CD14-positive monocyte (primary cell): Measurements from ENCODE around the gene NXNL1. TPM values are rescaled to one million over a fixed set of nuclear protein-coding genes. Genes with fewer than 3 reads are reported as not detected.

Experiments used
- DNase-seq, 3 donors: peaks; one replicate each; pipeline ENCODE4 v3.0.0-alpha.2; 2011 to 2022
- H2AFZ ChIP-seq: 2 replicates; pipeline ENCODE4 v1.6.0; 2012; ENCODE audit warnings: mild to moderate bottlenecking, low read depth, low read length, inconsistent platforms; ENCODE audit not compliant: insufficient read depth, poor library complexity, severe bottlenecking
- H3K27ac ChIP-seq, 2 donors: 1 replicate in 1 of 2; 2 replicates in 1 of 2; pipeline ENCODE4 v1.5.1; 2012 to 2013; ENCODE audit warnings: low read length in 2 of 2, control low read depth in 1 of 2, inconsistent platforms in 1 of 2, low read depth in 1 of 2, mild to moderate bottlenecking in 1 of 2
- H3K27me3 ChIP-seq, 2 donors: one replicate each; pipeline versions ENCODE4 v1.6.0 to v1.6.1; 2011 to 2013; ENCODE audit warnings: low read length in 2 of 2; ENCODE audit not compliant: control insufficient read depth in 2 of 2, insufficient read depth in 2 of 2
- H3K36me3 ChIP-seq, 2 donors: replicated peaks in 1 of 2; 1 replicate in 1 of 2; 2 replicates in 1 of 2; pipeline versions ENCODE4 v1.5.1 to v1.6.1; 2012 to 2013; ENCODE audit warnings: low read length in 2 of 2, control low read depth in 1 of 2, inconsistent platforms in 1 of 2, mild to moderate bottlenecking in 1 of 2; ENCODE audit not compliant: insufficient read depth in 2 of 2, control insufficient read depth in 1 of 2
- H3K4me1 ChIP-seq, 2 donors: 1 replicate in 1 of 2; 2 replicates in 1 of 2; pipeline versions ENCODE4 v1.5.1 to v1.6.1; 2012 to 2013; ENCODE audit warnings: low read length in 2 of 2, control low read depth in 1 of 2, inconsistent platforms in 1 of 2, mild to moderate bottlenecking in 1 of 2, moderate library complexity in 1 of 2; ENCODE audit not compliant: insufficient read depth in 2 of 2, control insufficient read depth in 1 of 2
- H3K4me2 ChIP-seq: replicated peaks from 2 replicates; pipeline ENCODE3; 2012; ENCODE audit warnings: low read length, moderate library complexity, mild to moderate bottlenecking; ENCODE audit not compliant: poor library complexity, severe bottlenecking; ENCODE audit errors: extremely low read depth
- H3K4me3 ChIP-seq, 3 experiments: fragments of 200-600 bp in 1 of 3; sonication (generic) in 1 of 3; replicated peaks in 1 of 3; 1 replicate in 2 of 3; 2 replicates in 1 of 3; pipeline ENCODE4 v1.5.1; 2011 to 2013; ENCODE audit warnings: low read length in 3 of 3, mild to moderate bottlenecking in 3 of 3, control low read depth in 2 of 3, low read depth in 2 of 3, inconsistent platforms in 1 of 3, moderate library complexity in 1 of 3
- H3K79me2 ChIP-seq: 2 replicates; pipeline ENCODE4 v1.6.0; 2012; ENCODE audit warnings: mild to moderate bottlenecking, control low read depth, inconsistent platforms, low read length, moderate library complexity; ENCODE audit not compliant: insufficient read depth
- H3K9ac ChIP-seq: 2 replicates; pipeline ENCODE4 v1.6.0; 2017; ENCODE audit warnings: low read length, mild to moderate bottlenecking; ENCODE audit not compliant: insufficient read depth, poor library complexity, severe bottlenecking
- H3K9me3 ChIP-seq, 2 donors: replicated peaks in 1 of 2; 1 replicate in 1 of 2; 2 replicates in 1 of 2; pipeline versions ENCODE4 v1.5.1 to v1.6.1; 2012 to 2013; ENCODE audit warnings: low read length in 2 of 2, control low read depth in 1 of 2; ENCODE audit not compliant: control insufficient read depth in 1 of 2, insufficient read depth in 1 of 2
- H4K20me1 ChIP-seq: 2 replicates; pipeline ENCODE4 v1.6.0; 2012; ENCODE audit warnings: mild to moderate bottlenecking, low read length, control low read depth, moderate library complexity; ENCODE audit not compliant: insufficient read depth
- H3K27ac Mint-ChIP-seq, 7 donors: one replicate each; pipeline ENCODE4 v1.8.0; 2020; ENCODE audit warnings: mild to moderate bottlenecking in 7 of 7, mixed read lengths in 7 of 7, moderate library complexity in 6 of 7, inconsistent platforms in 2 of 7
- H3K27me3 Mint-ChIP-seq, 3 donors: one replicate each; pipeline ENCODE4 v1.8.0; 2021 to 2022; ENCODE audit warnings: low read depth in 3 of 3, mild to moderate bottlenecking in 3 of 3, mixed read lengths in 3 of 3, moderate library complexity in 3 of 3, inconsistent platforms in 1 of 3
- H3K36me3 Mint-ChIP-seq, 2 donors: one replicate each; pipeline ENCODE4 v1.8.0; 2020; ENCODE audit warnings: mixed read lengths in 2 of 2, inconsistent platforms in 1 of 2, mild to moderate bottlenecking in 1 of 2
- H3K4me1 Mint-ChIP-seq: one replicate; pipeline ENCODE4 v1.8.0; 2020; ENCODE audit warnings: mild to moderate bottlenecking, mixed read lengths
- H3K4me3 Mint-ChIP-seq, 2 donors: one replicate each; pipeline ENCODE4 v1.8.0; 2020; ENCODE audit warnings: mild to moderate bottlenecking in 2 of 2, mixed read lengths in 2 of 2, moderate library complexity in 1 of 2
- H3K9me3 Mint-ChIP-seq, 7 donors: one replicate each; pipeline ENCODE4 v1.8.0; 2020 to 2022; ENCODE audit warnings: mixed read lengths in 7 of 7, mild to moderate bottlenecking in 6 of 7, moderate library complexity in 6 of 7, inconsistent platforms in 2 of 7
- CTCF ChIP-seq: fragments of 200-600 bp; IDR thresholded peaks from one replicate; pipeline ENCODE4 v1.8.0; 2022; ENCODE audit warnings: antibody characterized with exemption, mild to moderate bottlenecking
- WGBS: methylation state at CpG from one replicate; pipeline ENCODE4 v1.1.5; 2013; ENCODE audit warnings: missing lambda C conversion rate; ENCODE audit not compliant: insufficient coverage; 5-methylcytosine and 5-hydroxymethylcytosine counted together
- intact Hi-C, 2 donors: fragments of 100-400 bp; cut with micrococcal nuclease; formaldehyde crosslinking; loops; one replicate each; pipeline versions ENCODE4 v1.15.0 to v1.15.1; 2023
- polyA plus RNA-seq, 3 donors: library from polyadenylated mRNA; depleted of rRNA in 1 of 3; unstranded in 2 of 3; stranded (reverse) in 1 of 3; fragments of 300-500 nt in 2 of 3; fragments of >200 nt in 1 of 3; fragmentation: Illumina TruSeq in 2 of 3; gene quantifications; 1 replicate in 2 of 3; 2 replicates in 1 of 3; pipeline ENCODE4 v1.2.3, GENCODE V29; 2012 to 2021

NXNL1 gene
- polyA plus RNA-seq, 3 donors: not detected

- Histone ChIP-seq H3K4me2 (peak overlapping the region; percentile 64), H4K20me1 (peaks cover 17% of the 10 kb centered on the region), H3K4me1 (peaks cover 28 to 30% of the 10 kb centered on the region in 2 donors), H3K9ac (no peak overlapping the region), H3K36me3 (peaks cover 10 to 26% of the 10 kb centered on the region in 2 donors), H3K79me2 (peaks cover 17% of the 10 kb centered on the region), H3K27ac (no peak overlapping the region), H3K27me3 (no peaks in the 10 kb centered on the region), H2AFZ (no peak overlapping the region), H3K9me3 (no peaks in the 10 kb centered on the region), H3K4me3 (no peak overlapping the region)
- intact Hi-C loops: no loop called here
- 75% methylated on average over 6 of the region's 9 CpGs for WGBS
- H3K27ac Mint-ChIP-seq: peak overlapping the region in 1 of 7 donors; percentile 46
- peaks cover 0 to 7% (median 0%) of the 10 kb centered on the region in 7 donors for H3K9me3 Mint-ChIP-seq
- no peak for DNase-seq
- peaks cover 40% of the 10 kb centered on the region for H3K4me1 Mint-ChIP-seq
- H3K4me3 Mint-ChIP-seq: no peak overlapping the region
- H3K27me3 Mint-ChIP-seq: peaks cover 0 to 4% (median 0%) of the 10 kb centered on the region in 3 donors
- peaks cover 22 to 46% of the 10 kb centered on the region in 2 donors for H3K36me3 Mint-ChIP-seq
- TF ChIP-seq CTCF: no peak
These were observed 35.0 kb upstream of the NXNL1 start for GRCh38 chr19:17495639-17496296.

GRCh38 chr19:17491287-17491686 is 30.6 kb upstream of the NXNL1 start:
- Histone ChIP-seq H3K27ac (no peak overlapping the region), H3K9ac (no peak overlapping the region), H3K4me2 (no peak overlapping the region), H2AFZ (no peak overlapping the region), H3K4me3 (no peak overlapping the region), H3K4me1 (peaks cover 22 to 25% of the 10 kb centered on the region in 2 donors), H3K36me3 (peaks cover 2 to 7% of the 10 kb centered on the region in 2 donors), H3K9me3 (no peaks in the 10 kb centered on the region), H3K79me2 (peaks cover 3% of the 10 kb centered on the region), H4K20me1 (peaks cover 41% of the 10 kb centered on the region), H3K27me3 (no peaks in the 10 kb centered on the region)
- TF ChIP-seq CTCF: no peak
- no peak for DNase-seq
- H3K9me3 Mint-ChIP-seq: peaks cover 0 to 5% (median 0%) of the 10 kb centered on the region in 7 donors
- H3K4me1 Mint-ChIP-seq: peaks cover 32% of the 10 kb centered on the region
- intact Hi-C loops: no loop called here
- peaks cover 0 to 7% (median 0%) of the 10 kb centered on the region in 3 donors for H3K27me3 Mint-ChIP-seq
- WGBS: no CpG with 5 or more reads among the region's 5 CpGs
- no peak overlapping the region for H3K4me3 Mint-ChIP-seq
- peaks cover 19 to 48% of the 10 kb centered on the region in 2 donors for H3K36me3 Mint-ChIP-seq
- no peak overlapping the region for H3K27ac Mint-ChIP-seq
